AG09309 (cell line): Measurements from ENCODE around the gene ESPNL.

Experiments used
- DNase-seq: peaks from one replicate; pipeline ENCODE4 v3.0.0-alpha.2; 2010; ENCODE audit warnings: low read depth
- H3K4me3 ChIP-seq: 2 replicates; pipeline ENCODE4 v1.5.1; 2011; ENCODE audit warnings: mild to moderate bottlenecking, low read depth, low read length, moderate library complexity; ENCODE audit not compliant: control insufficient read depth
- CTCF ChIP-seq: IDR thresholded peaks from 2 replicates; pipeline ENCODE4 v1.5.1; 2011; ENCODE audit warnings: mild to moderate bottlenecking, low read depth, low read length, inconsistent platforms; ENCODE audit not compliant: insufficient read depth, control insufficient read depth; ENCODE audit errors: missing control alignments

The ESPNL gene

DNA sequence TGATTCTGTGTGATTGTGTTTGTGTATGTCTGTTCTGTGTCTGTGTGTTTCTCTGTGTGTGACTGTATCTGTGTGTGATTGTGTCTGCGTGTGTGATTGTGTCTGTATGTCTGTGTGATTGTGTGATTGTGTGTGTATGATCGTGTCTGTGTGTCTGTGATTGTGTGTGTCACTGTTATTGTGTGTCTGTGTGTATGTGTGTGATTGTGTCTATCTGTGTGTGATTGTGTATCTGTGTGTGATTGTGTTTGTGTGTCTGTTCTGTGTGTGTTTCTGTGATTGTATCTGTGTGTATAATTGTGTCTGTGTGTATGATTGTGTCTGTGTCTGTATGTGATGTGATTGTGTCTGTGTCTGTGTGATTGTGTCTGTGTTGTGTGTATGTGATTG, 26.6 kb downstream of the ESPNL start:
- no peak for DNase-seq
- no peak for TF ChIP-seq CTCF
- H3K4me3 ChIP-seq, result no peak overlapping the region

- H3K4me3 ChIP-seq, result no peak overlapping the region
- no peak for DNase-seq
- no peak for TF ChIP-seq CTCF
These were observed 27.3 kb downstream of the ESPNL start for GRCh38 chr2:238127165-238128060.

GRCh38 chr2:238128061-238128440, 27.9 kb downstream of the ESPNL start:
- no peak for DNase-seq
- TF ChIP-seq CTCF, result no peak
- no peak overlapping the region for H3K4me3 ChIP-seq

DNA sequence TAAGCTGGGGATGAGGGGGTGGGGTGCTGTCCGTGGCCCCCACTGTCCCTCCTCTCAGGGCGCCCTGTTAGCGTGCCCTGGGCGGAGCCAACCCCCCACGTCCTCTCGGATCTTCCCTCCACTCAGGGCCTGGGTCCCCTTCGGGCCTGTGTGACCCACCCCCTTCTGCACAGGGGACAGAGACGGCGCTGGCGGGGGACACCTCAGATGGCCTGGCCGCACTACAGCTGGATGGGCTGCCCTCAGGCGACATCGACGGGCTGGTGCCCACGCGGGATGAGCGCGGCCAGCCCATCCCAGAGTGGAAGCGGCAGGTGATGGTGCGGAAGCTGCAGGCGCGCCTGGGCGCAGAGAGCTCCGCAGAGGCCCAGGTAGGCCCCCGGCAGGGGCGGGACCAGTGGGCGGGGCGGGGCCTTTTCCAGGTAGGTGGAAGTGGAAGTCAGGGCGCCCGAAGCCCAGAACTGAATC, 28.4 kb downstream of the ESPNL start:
- H3K4me3 ChIP-seq, result no peak overlapping the region
- TF ChIP-seq CTCF, result no peak
- no peak for DNase-seq

GRCh38 chr2:238129166-238130010, 29.2 kb downstream of the ESPNL start:
- no peak for TF ChIP-seq CTCF
- no peak for DNase-seq
- no peak overlapping the region for H3K4me3 ChIP-seq

- no peak for DNase-seq
- H3K4me3 ChIP-seq, result no peak overlapping the region
- no peak for TF ChIP-seq CTCF
These were observed 30.1 kb downstream of the ESPNL start for GRCh38 chr2:238130111-238130695.
